SK-N-SH (cell line): Measurements from ENCODE around the gene PIBF1. TPM values are rescaled to one million over a fixed set of nuclear protein-coding genes. Genes with fewer than 3 reads are reported as not detected.

Experiments used
- CTCF ChIA-PET: fragments of 300-600, 350-600 bp; formaldehyde crosslinking; extraction: SDS; loops from one replicate; lab custom pipeline; 2021; lab: Yijun Ruan, JAX
- POLR2A ChIA-PET: fragments of 350-600 bp; sonication (Branson Sonifier 250); formaldehyde crosslinking; extraction: SDS; loops from one replicate; lab custom pipeline; 2020; ENCODE audit warnings: antibody characterized with exemption, inconsistent platforms; lab: Yijun Ruan, JAX
- DNase-seq: peaks from one replicate; pipeline ENCODE4 v3.0.0; 2012
- H2AFZ ChIP-seq: fragments of 200-600 bp; sonication (generic); 2 replicates; pipeline ENCODE4 v1.8.1; 2016; ENCODE audit warnings: antibody characterized with exemption, mild to moderate bottlenecking, low read depth
- H3F3A ChIP-seq: fragments of 200-600 bp; sonication (generic); replicated peaks from 2 replicates; pipeline ENCODE3; 2016; ENCODE audit warnings: antibody characterized with exemption, mild to moderate bottlenecking; ENCODE audit not compliant: insufficient read depth
- H3K27ac ChIP-seq, 2 experiments: fragments of 200-500 bp in 1 of 2; fragments of 200-600 bp in 1 of 2; sonication (Bioruptor generic) in 1 of 2; sonication (generic), shearing (Covaris generic) in 1 of 2; 2 replicates each; pipeline versions ENCODE4 v1.5.1 to v1.6.1; 2014 to 2016; ENCODE audit warnings: low read depth in 2 of 2, inconsistent platforms in 1 of 2, low read length in 1 of 2, mild to moderate bottlenecking in 1 of 2, mixed read lengths in 1 of 2
- H3K27me3 ChIP-seq: fragments of 200-600 bp; sonication (generic), shearing (Covaris generic); 2 replicates; pipeline ENCODE4 v1.6.1; 2016; ENCODE audit warnings: mixed run types; ENCODE audit not compliant: insufficient read depth
- H3K36me3 ChIP-seq, 2 experiments: fragments of 200-500 bp in 1 of 2; fragments of 200-600 bp in 1 of 2; sonication (Bioruptor generic) in 1 of 2; sonication (generic) in 1 of 2; replicated peaks in 1 of 2; 2 replicates each; pipeline versions ENCODE3 to v1.5.1; 2014 to 2016; ENCODE audit warnings: low read length in 1 of 2, mild to moderate bottlenecking in 1 of 2; ENCODE audit not compliant: insufficient read depth in 2 of 2, control insufficient read depth in 1 of 2
- H3K4me1 ChIP-seq, 2 experiments: fragments of 200-500 bp in 1 of 2; fragments of 200-600 bp in 1 of 2; sonication (Bioruptor generic) in 1 of 2; sonication (generic), shearing (Covaris generic) in 1 of 2; 2 replicates each; pipeline versions ENCODE4 v1.5.1 to v1.6.1; 2014 to 2016; ENCODE audit warnings: low read depth in 1 of 2, low read length in 1 of 2, mixed run types in 1 of 2; ENCODE audit not compliant: insufficient read depth in 2 of 2, control insufficient read depth in 1 of 2
- H3K4me2 ChIP-seq: fragments of 200-600 bp; sonication (generic), shearing (Covaris generic); 2 replicates; pipeline ENCODE4 v1.6.1; 2017; ENCODE audit warnings: mixed run types
- H3K4me3 ChIP-seq, 2 experiments: fragments of 200-500 bp in 1 of 2; fragments of 200-600 bp in 1 of 2; sonication (Bioruptor generic) in 1 of 2; sonication (generic), shearing (Covaris generic) in 1 of 2; 2 replicates each; pipeline versions ENCODE4 v1.5.1 to v1.8.1; 2014 to 2016; ENCODE audit warnings: low read depth in 2 of 2, inconsistent platforms in 1 of 2, low read length in 1 of 2, mild to moderate bottlenecking in 1 of 2, mixed read lengths in 1 of 2, moderate library complexity in 1 of 2
- H3K79me2 ChIP-seq: fragments of 200-600 bp; sonication (generic); 2 replicates; pipeline ENCODE4 v1.8.1; 2017; ENCODE audit warnings: mild to moderate bottlenecking; ENCODE audit not compliant: insufficient read depth
- H3K9ac ChIP-seq: fragments of 200-600 bp; sonication (generic); 2 replicates; pipeline ENCODE4 v1.6.1; 2017; ENCODE audit warnings: mixed run types
- H3K9me2 ChIP-seq: fragments of 200-600 bp; sonication (generic); 2 replicates; pipeline ENCODE4 v1.6.1; 2017; ENCODE audit warnings: mixed run types
- H3K9me3 ChIP-seq: fragments of 200-600 bp; sonication (generic); 2 replicates; pipeline ENCODE4 v1.6.1; 2017; ENCODE audit warnings: mixed run types, mild to moderate bottlenecking, moderate library complexity
- H4K20me1 ChIP-seq: fragments of 200-600 bp; sonication (generic); 2 replicates; pipeline ENCODE4 v1.6.1; 2017; ENCODE audit warnings: mild to moderate bottlenecking, mixed run types; ENCODE audit not compliant: insufficient read depth
- CHD2 ChIP-seq: fragments of 150-350 bp; IDR thresholded peaks from 2 replicates; pipeline ENCODE4 v1.6.1; 2018; ENCODE audit warnings: low read length; ENCODE audit not compliant: partially characterized antibody
- ELF1 ChIP-seq: IDR thresholded peaks from 2 replicates; pipeline ENCODE4 v1.4.0; 2012
- EP300 ChIP-seq, 2 experiments: IDR thresholded peaks; 2 replicates each; pipeline versions ENCODE4 v1.4.0 to v1.6.1; 2012; ENCODE audit warnings: borderline replicate concordance in 1 of 2, low read depth in 1 of 2, low read length in 1 of 2
- EZH2phosphoT487 ChIP-seq: fragments of 200-600 bp; sonication (generic); IDR thresholded peaks from 2 replicates; pipeline ENCODE4 v1.6.1; 2017; ENCODE audit warnings: low read depth, mixed run types, mild to moderate bottlenecking, antibody characterized with exemption, moderate library complexity, borderline replicate concordance
- FOSL2 ChIP-seq: IDR thresholded peaks from 2 replicates; pipeline ENCODE4 v1.4.0; 2012; ENCODE audit warnings: low read depth, mild to moderate bottlenecking, moderate library complexity, borderline replicate concordance
- FOXJ3 ChIP-seq: sonication (generic); formaldehyde crosslinking; IDR thresholded peaks from 2 replicates; pipeline ENCODE4 v1.5.1; 2020; ENCODE audit warnings: mild to moderate bottlenecking, missing genetic modification reagents
- FOXM1 ChIP-seq: IDR thresholded peaks from 2 replicates; pipeline ENCODE4 v1.4.0; 2012; ENCODE audit warnings: low read depth, mild to moderate bottlenecking
- GATA2 ChIP-seq: sonication (generic); formaldehyde crosslinking; IDR thresholded peaks from 2 replicates; pipeline ENCODE4 v1.5.0; 2020; ENCODE audit warnings: mild to moderate bottlenecking, missing genetic modification reagents
- JUND ChIP-seq: IDR thresholded peaks from 2 replicates; pipeline ENCODE4 v1.4.0; 2012
- MEF2A ChIP-seq: IDR thresholded peaks from 2 replicates; pipeline ENCODE4 v1.4.0; 2012; ENCODE audit warnings: low read depth, borderline replicate concordance
- NFIC ChIP-seq: IDR thresholded peaks from 2 replicates; pipeline ENCODE4 v1.4.0; 2012; ENCODE audit warnings: borderline replicate concordance
- NRF1 ChIP-seq: IDR thresholded peaks from 2 replicates; pipeline ENCODE4 v1.6.1; 2012; ENCODE audit warnings: low read depth, mild to moderate bottlenecking, low read length
- POLR2AphosphoS5 ChIP-seq: IDR thresholded peaks from 2 replicates; pipeline ENCODE4 v1.6.1; 2012; ENCODE audit warnings: low read depth, low read length
- RAD21 ChIP-seq: IDR thresholded peaks from 2 replicates; pipeline ENCODE4 v1.6.1; 2012; ENCODE audit warnings: mild to moderate bottlenecking, low read length
- RFX5 ChIP-seq: IDR thresholded peaks from 2 replicates; pipeline ENCODE4 v1.6.1; 2012; ENCODE audit warnings: mild to moderate bottlenecking, improper control_type of control experiment, low read length
- TCF12 ChIP-seq: IDR thresholded peaks from 2 replicates; pipeline ENCODE4 v1.4.0; 2012
- TEAD4 ChIP-seq: IDR thresholded peaks from 2 replicates; pipeline ENCODE4 v1.4.0; 2012; ENCODE audit warnings: mild to moderate bottlenecking, borderline replicate concordance; ENCODE audit not compliant: insufficient read depth
- YY1 ChIP-seq: IDR thresholded peaks from 2 replicates; pipeline ENCODE4 v1.4.0; 2012; ENCODE audit warnings: low read depth, mild to moderate bottlenecking
- WGBS: methylation state at CpG from one replicate; pipeline ENCODE4 v1.1.6; 2017; ENCODE audit warnings: low lambda C conversion rate; 5-methylcytosine and 5-hydroxymethylcytosine counted together
- polyA plus RNA-seq, 3 experiments: library from polyadenylated mRNA; depleted of rRNA; stranded (reverse); fragments of >200 nt; gene quantifications; 2 replicates each; pipeline ENCODE4 v1.2.3, GENCODE V29; 2012
- TF ChIP-seq, protein P1 (sequence below): fragments of 150-350 bp; IDR thresholded peaks from 2 replicates; pipeline ENCODE4 v1.6.1; 2016; ENCODE audit warnings: mild to moderate bottlenecking, low read depth, low read length
- TF ChIP-seq, protein P2 (sequence below): IDR thresholded peaks from 2 replicates; pipeline ENCODE4 v1.6.1; 2012; ENCODE audit warnings: mild to moderate bottlenecking, low read depth, low read length, moderate library complexity
- TF ChIP-seq, protein P3 (sequence below): IDR thresholded peaks from 2 replicates; pipeline ENCODE4 v1.4.0; 2012; ENCODE audit warnings: low read depth, borderline replicate concordance
- TF ChIP-seq, protein P4 (sequence below): fragments of 150-350 bp; IDR thresholded peaks from 2 replicates; pipeline ENCODE4 v1.6.1; 2017; ENCODE audit warnings: antibody characterized with exemption, low read length, low read depth, borderline replicate concordance
- TF ChIP-seq, protein P5 (sequence below): fragments of 200-600 bp; sonication (generic); IDR thresholded peaks from 2 replicates; pipeline ENCODE4 v1.6.1; 2017; ENCODE audit warnings: antibody characterized with exemption, mild to moderate bottlenecking, moderate library complexity
- TF ChIP-seq, protein P6 (sequence below): IDR thresholded peaks from 2 replicates; pipeline ENCODE4 v1.4.0; 2012; ENCODE audit warnings: low read depth

Gene PIBF1
- polyA plus RNA-seq, 1 of the 3 experiments (the other 2 are of a cell fraction): 3.9 TPM

DNA sequence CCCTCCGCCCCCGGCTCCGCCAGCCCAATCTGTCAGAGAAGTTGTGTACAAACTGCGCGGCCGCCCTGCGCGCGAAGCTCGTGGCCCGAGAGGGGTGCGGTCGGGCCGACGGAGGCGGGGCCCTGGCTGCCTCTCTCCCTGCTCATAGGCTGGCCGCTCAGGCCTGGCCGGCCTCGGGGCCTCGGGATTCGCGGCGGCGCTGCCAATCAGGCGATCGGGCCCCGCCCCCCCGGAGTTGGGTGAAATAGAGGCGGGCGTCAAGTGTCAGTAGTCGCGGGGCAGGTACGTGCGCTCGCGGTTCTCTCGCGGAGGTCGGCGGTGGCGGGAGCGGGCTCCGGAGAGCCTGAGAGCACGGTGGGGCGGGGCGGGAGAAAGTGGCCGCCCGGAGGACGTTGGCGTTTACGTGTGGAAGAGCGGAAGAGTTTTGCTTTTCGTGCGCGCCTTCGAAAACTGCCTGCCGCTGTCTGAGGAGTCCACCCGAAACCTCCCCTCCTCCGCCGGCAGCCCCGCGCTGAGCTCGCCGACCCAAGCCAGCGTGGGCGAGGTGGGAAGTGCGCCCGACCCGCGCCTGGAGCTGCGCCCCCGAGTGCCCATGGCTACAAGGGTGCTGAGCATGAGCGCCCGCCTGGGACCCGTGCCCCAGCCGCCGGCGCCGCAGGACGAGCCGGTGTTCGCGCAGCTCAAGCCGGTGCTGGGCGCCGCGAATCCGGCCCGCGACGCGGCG is 277.0 kb downstream of the PIBF1 start, which contains the start of gene KLF5:
TSS of gene KLF5 (plus strand) at position 270 of the 724 bp plus-strand sequence. CDS start at position 593, 323 bp downstream.
- DNase-seq: peak; percentile 99
- H3K9me3 ChIP-seq: no peaks in the 10 kb centered on the region
- POLR2A ChIA-PET: no interaction called here
- H4K20me1 ChIP-seq: no peaks in the 10 kb centered on the region
- peak within 1 kb of the TSS; percentile 75 to 76 for H3K4me3 ChIP-seq
- CTCF ChIA-PET: interaction anchor here (0.6 to 1.4 kb wide), 8 partner anchors 11 to 1934 kb away, joined by 3 to 4 read pairs (median 3); no protein-coding TSS in a partner anchor
- H3K4me1 ChIP-seq: peaks cover 7 to 10% of the 10 kb centered on the region in 2 experiments; a peak in 3 of 4 replicates
- no peak within 1 kb of the TSS; a peak in 1 of 4 replicates for H3K27ac ChIP-seq
- H3F3A ChIP-seq: peaks cover 24% of the 10 kb centered on the region
- WGBS: 0% methylated on average over 9 of the region's 93 CpGs
- no peaks in the 10 kb centered on the region for H3K79me2 ChIP-seq
- H3K36me3 ChIP-seq: no peaks in the 10 kb centered on the region
- H3K27me3 ChIP-seq: no peaks in the 10 kb centered on the region
- H3K9ac ChIP-seq: peak within 1 kb of the TSS; percentile 46; the same call in 1 of the 2 replicates
- peak within 1 kb of the TSS; percentile 71 for H3K4me2 ChIP-seq
- peak within 1 kb of the TSS; percentile 85; the same call in 1 of the 2 replicates for H2AFZ ChIP-seq
- no peaks in the 10 kb centered on the region for H3K9me2 ChIP-seq
- TF ChIP-seq YY1 (no peak), JUND (no peak), FOXJ3 (CRISPR knock-in tag) (no peak), GATA2 (CRISPR knock-in tag) (no peak), NRF1 (peak; percentile 67), RAD21 (no peak), CHD2 (peak; percentile 77), TEAD4 (no peak), TCF12 (no peak), RFX5 (peak; percentile 29; the same call in 1 of the 2 replicates), NFIC (no peak), MEF2A (no peak), POLR2AphosphoS5 (peak; percentile 42; the same call in 1 of the 2 replicates), FOXM1 (no peak), EP300 (IDR thresholded peaks at IDR 0.05; ENCODE audit: borderline replicate concordance in 1 of 2, low read depth in 1 of 2, low read length in 1 of 2) (no peak), ELF1 (no peak), EZH2phosphoT487 (no peak), FOSL2 (no peak)
- TF ChIP-seq, protein P1, sequence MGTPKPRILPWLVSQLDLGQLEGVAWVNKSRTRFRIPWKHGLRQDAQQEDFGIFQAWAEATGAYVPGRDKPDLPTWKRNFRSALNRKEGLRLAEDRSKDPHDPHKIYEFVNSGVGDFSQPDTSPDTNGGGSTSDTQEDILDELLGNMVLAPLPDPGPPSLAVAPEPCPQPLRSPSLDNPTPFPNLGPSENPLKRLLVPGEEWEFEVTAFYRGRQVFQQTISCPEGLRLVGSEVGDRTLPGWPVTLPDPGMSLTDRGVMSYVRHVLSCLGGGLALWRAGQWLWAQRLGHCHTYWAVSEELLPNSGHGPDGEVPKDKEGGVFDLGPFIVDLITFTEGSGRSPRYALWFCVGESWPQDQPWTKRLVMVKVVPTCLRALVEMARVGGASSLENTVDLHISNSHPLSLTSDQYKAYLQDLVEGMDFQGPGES: peak; percentile 84
- TF ChIP-seq, protein P2, sequence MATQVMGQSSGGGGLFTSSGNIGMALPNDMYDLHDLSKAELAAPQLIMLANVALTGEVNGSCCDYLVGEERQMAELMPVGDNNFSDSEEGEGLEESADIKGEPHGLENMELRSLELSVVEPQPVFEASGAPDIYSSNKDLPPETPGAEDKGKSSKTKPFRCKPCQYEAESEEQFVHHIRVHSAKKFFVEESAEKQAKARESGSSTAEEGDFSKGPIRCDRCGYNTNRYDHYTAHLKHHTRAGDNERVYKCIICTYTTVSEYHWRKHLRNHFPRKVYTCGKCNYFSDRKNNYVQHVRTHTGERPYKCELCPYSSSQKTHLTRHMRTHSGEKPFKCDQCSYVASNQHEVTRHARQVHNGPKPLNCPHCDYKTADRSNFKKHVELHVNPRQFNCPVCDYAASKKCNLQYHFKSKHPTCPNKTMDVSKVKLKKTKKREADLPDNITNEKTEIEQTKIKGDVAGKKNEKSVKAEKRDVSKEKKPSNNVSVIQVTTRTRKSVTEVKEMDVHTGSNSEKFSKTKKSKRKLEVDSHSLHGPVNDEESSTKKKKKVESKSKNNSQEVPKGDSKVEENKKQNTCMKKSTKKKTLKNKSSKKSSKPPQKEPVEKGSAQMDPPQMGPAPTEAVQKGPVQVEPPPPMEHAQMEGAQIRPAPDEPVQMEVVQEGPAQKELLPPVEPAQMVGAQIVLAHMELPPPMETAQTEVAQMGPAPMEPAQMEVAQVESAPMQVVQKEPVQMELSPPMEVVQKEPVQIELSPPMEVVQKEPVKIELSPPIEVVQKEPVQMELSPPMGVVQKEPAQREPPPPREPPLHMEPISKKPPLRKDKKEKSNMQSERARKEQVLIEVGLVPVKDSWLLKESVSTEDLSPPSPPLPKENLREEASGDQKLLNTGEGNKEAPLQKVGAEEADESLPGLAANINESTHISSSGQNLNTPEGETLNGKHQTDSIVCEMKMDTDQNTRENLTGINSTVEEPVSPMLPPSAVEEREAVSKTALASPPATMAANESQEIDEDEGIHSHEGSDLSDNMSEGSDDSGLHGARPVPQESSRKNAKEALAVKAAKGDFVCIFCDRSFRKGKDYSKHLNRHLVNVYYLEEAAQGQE: no peak
- TF ChIP-seq, protein P3, sequence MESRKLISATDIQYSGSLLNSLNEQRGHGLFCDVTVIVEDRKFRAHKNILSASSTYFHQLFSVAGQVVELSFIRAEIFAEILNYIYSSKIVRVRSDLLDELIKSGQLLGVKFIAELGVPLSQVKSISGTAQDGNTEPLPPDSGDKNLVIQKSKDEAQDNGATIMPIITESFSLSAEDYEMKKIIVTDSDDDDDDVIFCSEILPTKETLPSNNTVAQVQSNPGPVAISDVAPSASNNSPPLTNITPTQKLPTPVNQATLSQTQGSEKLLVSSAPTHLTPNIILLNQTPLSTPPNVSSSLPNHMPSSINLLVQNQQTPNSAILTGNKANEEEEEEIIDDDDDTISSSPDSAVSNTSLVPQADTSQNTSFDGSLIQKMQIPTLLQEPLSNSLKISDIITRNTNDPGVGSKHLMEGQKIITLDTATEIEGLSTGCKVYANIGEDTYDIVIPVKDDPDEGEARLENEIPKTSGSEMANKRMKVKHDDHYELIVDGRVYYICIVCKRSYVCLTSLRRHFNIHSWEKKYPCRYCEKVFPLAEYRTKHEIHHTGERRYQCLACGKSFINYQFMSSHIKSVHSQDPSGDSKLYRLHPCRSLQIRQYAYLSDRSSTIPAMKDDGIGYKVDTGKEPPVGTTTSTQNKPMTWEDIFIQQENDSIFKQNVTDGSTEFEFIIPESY: no peak
- TF ChIP-seq, protein P4, sequence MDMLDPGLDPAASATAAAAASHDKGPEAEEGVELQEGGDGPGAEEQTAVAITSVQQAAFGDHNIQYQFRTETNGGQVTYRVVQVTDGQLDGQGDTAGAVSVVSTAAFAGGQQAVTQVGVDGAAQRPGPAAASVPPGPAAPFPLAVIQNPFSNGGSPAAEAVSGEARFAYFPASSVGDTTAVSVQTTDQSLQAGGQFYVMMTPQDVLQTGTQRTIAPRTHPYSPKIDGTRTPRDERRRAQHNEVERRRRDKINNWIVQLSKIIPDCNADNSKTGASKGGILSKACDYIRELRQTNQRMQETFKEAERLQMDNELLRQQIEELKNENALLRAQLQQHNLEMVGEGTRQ: no peak
- TF ChIP-seq, protein P5, sequence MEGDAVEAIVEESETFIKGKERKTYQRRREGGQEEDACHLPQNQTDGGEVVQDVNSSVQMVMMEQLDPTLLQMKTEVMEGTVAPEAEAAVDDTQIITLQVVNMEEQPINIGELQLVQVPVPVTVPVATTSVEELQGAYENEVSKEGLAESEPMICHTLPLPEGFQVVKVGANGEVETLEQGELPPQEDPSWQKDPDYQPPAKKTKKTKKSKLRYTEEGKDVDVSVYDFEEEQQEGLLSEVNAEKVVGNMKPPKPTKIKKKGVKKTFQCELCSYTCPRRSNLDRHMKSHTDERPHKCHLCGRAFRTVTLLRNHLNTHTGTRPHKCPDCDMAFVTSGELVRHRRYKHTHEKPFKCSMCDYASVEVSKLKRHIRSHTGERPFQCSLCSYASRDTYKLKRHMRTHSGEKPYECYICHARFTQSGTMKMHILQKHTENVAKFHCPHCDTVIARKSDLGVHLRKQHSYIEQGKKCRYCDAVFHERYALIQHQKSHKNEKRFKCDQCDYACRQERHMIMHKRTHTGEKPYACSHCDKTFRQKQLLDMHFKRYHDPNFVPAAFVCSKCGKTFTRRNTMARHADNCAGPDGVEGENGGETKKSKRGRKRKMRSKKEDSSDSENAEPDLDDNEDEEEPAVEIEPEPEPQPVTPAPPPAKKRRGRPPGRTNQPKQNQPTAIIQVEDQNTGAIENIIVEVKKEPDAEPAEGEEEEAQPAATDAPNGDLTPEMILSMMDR: no peak
- TF ChIP-seq, protein P6, sequence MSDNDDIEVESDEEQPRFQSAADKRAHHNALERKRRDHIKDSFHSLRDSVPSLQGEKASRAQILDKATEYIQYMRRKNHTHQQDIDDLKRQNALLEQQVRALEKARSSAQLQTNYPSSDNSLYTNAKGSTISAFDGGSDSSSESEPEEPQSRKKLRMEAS: peak; percentile 96
